K562 (cell line): ENCODE results near the gene EMID1. TPM values are rescaled to one million over a fixed set of nuclear protein-coding genes. Genes with fewer than 3 reads are reported as not detected.
A peak's percentile ranks its signal among the peaks of the same experiment; 100 is the strongest.

ENCODE experiments used
- ATAC-seq: fragments of 200-7000 bp; cut with Tn5 transposase; 3 replicates; pipeline ENCODE4 v1.9.1; 2020; ENCODE audit warnings: moderate library complexity
- BruUV-seq: library from RNA; stranded (reverse); fragments of 400-500 nt; replicated peaks from 2 replicates; lab custom pipeline; 2021; lab: Mats Ljungman, UMichigan
- CTCF ChIA-PET: fragments of 300-600 bp; formaldehyde crosslinking; extraction: SDS; loops from one replicate; lab custom pipeline; 2021; ENCODE audit warnings: low intra/inter-chr PET ratio; lab: Yijun Ruan, JAX
- POLR2A ChIA-PET: fragments of 300-600, 350-650 bp; sonication (Branson Sonifier 250); formaldehyde crosslinking; extraction: SDS; loops from one replicate; lab custom pipeline; 2021; ENCODE audit warnings: antibody characterized with exemption, inconsistent platforms; lab: Yijun Ruan, JAX
- DNase-seq, 4 experiments: peaks; one replicate each; pipeline versions ENCODE4 v3.0.0 to v3.0.0-alpha.2; 2011 to 2018; ENCODE audit warnings: low spot score in 3 of 4, mixed read lengths in 3 of 4; ENCODE audit errors: extremely low read depth in 1 of 4
- FAIRE-seq: peaks from 2 replicates; lab custom pipeline; 2011; peaks lifted over from hg19 to GRCh38; lab: Jason Lieb, UNC
- H2AFZ ChIP-seq: 2 replicates; pipeline ENCODE4 v1.6.0; 2011; ENCODE audit warnings: low read depth, low read length, control low read depth, inconsistent platforms
- H3K27ac ChIP-seq: fragments of 200-600 bp; 3 replicates; pipeline ENCODE4 v1.8.0; 2011; ENCODE audit warnings: low read depth, mild to moderate bottlenecking, control low read depth, inconsistent platforms, low read length, moderate library complexity, mixed read lengths; ENCODE audit errors: extremely low read depth
- H3K27me3 ChIP-seq, 2 experiments: fragments of 300-600 bp in 1 of 2; 2 replicates in 1 of 2; 3 replicates in 1 of 2; pipeline versions ENCODE4 v1.6.0 to v1.8.0; 2011; ENCODE audit warnings: inconsistent platforms in 2 of 2, low read length in 2 of 2, mild to moderate bottlenecking in 1 of 2, mixed read lengths in 1 of 2, moderate library complexity in 1 of 2; ENCODE audit not compliant: control insufficient read depth in 2 of 2, insufficient read depth in 2 of 2
- H3K36me3 ChIP-seq: fragments of 300-600 bp; 3 replicates; pipeline ENCODE4 v1.8.0; 2011; ENCODE audit warnings: mild to moderate bottlenecking, low read length, inconsistent platforms; ENCODE audit not compliant: control insufficient read depth, insufficient read depth
- H3K4me1 ChIP-seq, 2 experiments: fragments of 200-600 bp in 1 of 2; replicated peaks in 1 of 2; 2 replicates in 1 of 2; 3 replicates in 1 of 2; pipeline versions ENCODE4 v1.5.1 to v1.8.0; 2011; ENCODE audit warnings: inconsistent platforms in 2 of 2, low read length in 2 of 2, mild to moderate bottlenecking in 1 of 2, mixed read lengths in 1 of 2, moderate library complexity in 1 of 2; ENCODE audit not compliant: control insufficient read depth in 2 of 2, insufficient read depth in 2 of 2
- H3K4me2 ChIP-seq: 2 replicates; pipeline ENCODE4 v1.6.1; 2011; ENCODE audit warnings: low read length, control low read depth, inconsistent platforms, mixed read lengths; ENCODE audit not compliant: insufficient read depth
- H3K4me3 ChIP-seq: fragments of 200-600 bp; sonication (generic), shearing (Covaris generic); 2 replicates; pipeline ENCODE4 v1.5.1; 2016; ENCODE audit warnings: control low read depth, inconsistent platforms
- H3K79me2 ChIP-seq: fragments of 200-600 bp; 3 replicates; pipeline ENCODE4 v1.8.0; 2011; ENCODE audit warnings: low read length, inconsistent platforms; ENCODE audit not compliant: control insufficient read depth, insufficient read depth
- H3K9ac ChIP-seq, 2 experiments: 2 replicates each; pipeline versions ENCODE4 v1.6.0 to v1.6.1; 2011; ENCODE audit warnings: low read depth in 2 of 2, low read length in 2 of 2, control low read depth in 1 of 2, inconsistent platforms in 1 of 2, mild to moderate bottlenecking in 1 of 2, mixed read lengths in 1 of 2; ENCODE audit not compliant: insufficient read depth in 1 of 2
- H3K9me1 ChIP-seq: one replicate; pipeline ENCODE4 v1.6.0; 2011; ENCODE audit warnings: inconsistent platforms, mild to moderate bottlenecking, low read length, moderate library complexity; ENCODE audit not compliant: control insufficient read depth, insufficient read depth
- H3K9me3 ChIP-seq: replicated peaks from 2 replicates; pipeline ENCODE4 v1.5.1; 2011; ENCODE audit warnings: low read depth, low read length, inconsistent platforms; ENCODE audit not compliant: control insufficient read depth, insufficient read depth
- H4K20me1 ChIP-seq: replicated peaks from 2 replicates; pipeline ENCODE4 v1.6.1; 2011; ENCODE audit warnings: low read length, inconsistent platforms, mixed read lengths; ENCODE audit not compliant: control insufficient read depth, insufficient read depth
- ARID1B ChIP-seq: fragments of 450-650 bp; IDR thresholded peaks from 2 replicates; pipeline ENCODE4 v1.6.1; 2016; ENCODE audit warnings: antibody characterized with exemption, mild to moderate bottlenecking, inconsistent platforms
- ATF7 ChIP-seq: fragments of 450-650 bp; IDR thresholded peaks from 2 replicates; pipeline ENCODE4 v1.7.1; 2014; ENCODE audit warnings: mild to moderate bottlenecking, moderate library complexity
- BCOR ChIP-seq: fragments of 450-650 bp; IDR thresholded peaks from 2 replicates; pipeline ENCODE4 v1.6.1; 2016
- E2F3 ChIP-seq: fragments of 250-450 bp; sonication (Bioruptor Pico); IDR thresholded peaks from 2 replicates; pipeline ENCODE4 v1.4.0; 2020; ENCODE audit warnings: mild to moderate bottlenecking
- EGR1 ChIP-seq: fragments of 450-650 bp; conservative IDR thresholded peaks from 2 replicates; pipeline ENCODE4 v1.6.1; 2017; ENCODE audit warnings: mild to moderate bottlenecking
- FOXJ3 ChIP-seq: sonication (generic); formaldehyde crosslinking; IDR thresholded peaks from 2 replicates; pipeline ENCODE4 v1.4.0; 2020; ENCODE audit warnings: mild to moderate bottlenecking, missing genetic modification reagents
- ILF3 ChIP-seq: fragments of 450-650 bp; IDR thresholded peaks from 2 replicates; pipeline ENCODE4 v1.6.1; 2018; ENCODE audit warnings: antibody characterized with exemption, mild to moderate bottlenecking, moderate library complexity, borderline replicate concordance
- KAT2B ChIP-seq: IDR thresholded peaks from one replicate; pipeline ENCODE4 v1.6.1; 2012; ENCODE audit warnings: low read depth, mild to moderate bottlenecking, control low read depth, inconsistent platforms, low read length, moderate library complexity
- L3MBTL2 ChIP-seq: fragments of 450-650 bp; IDR thresholded peaks from 2 replicates; pipeline ENCODE4 v1.6.1; 2016; ENCODE audit warnings: mild to moderate bottlenecking, moderate library complexity
- LCOR ChIP-seq: sonication (generic); formaldehyde crosslinking; IDR thresholded peaks from 2 replicates; pipeline ENCODE4 v1.8.0; 2022; ENCODE audit warnings: mild to moderate bottlenecking, missing genetic modification reagents
- MYBL2 ChIP-seq, 2 experiments: fragments of 450-650 bp in 1 of 2; sonication (generic) in 1 of 2; formaldehyde crosslinking in 1 of 2; IDR thresholded peaks; 2 replicates each; pipeline versions ENCODE4 v1.6.1 to v1.8.1; 2017 to 2022; ENCODE audit warnings: borderline replicate concordance in 1 of 2, inconsistent platforms in 1 of 2, low read depth in 1 of 2, mild to moderate bottlenecking in 1 of 2, missing genetic modification reagents in 1 of 2, moderate library complexity in 1 of 2
- NR2F6 ChIP-seq: fragments of 450-650 bp; formaldehyde crosslinking; IDR thresholded peaks from 2 replicates; pipeline ENCODE4 v1.4.0; 2020; ENCODE audit warnings: mild to moderate bottlenecking
- SMAD1 ChIP-seq: fragments of 150-350 bp; IDR thresholded peaks from 2 replicates; pipeline ENCODE4 v1.6.1; 2014; ENCODE audit warnings: low read length, low read depth; ENCODE audit not compliant: partially characterized antibody
- SMAD4 ChIP-seq: fragments of 250-450 bp; sonication (Bioruptor Pico); conservative IDR thresholded peaks from 2 replicates; pipeline ENCODE4 v1.8.0; 2021; ENCODE audit warnings: inconsistent platforms, mild to moderate bottlenecking, moderate library complexity
- ZC3H4 ChIP-seq: sonication (generic); formaldehyde crosslinking; IDR thresholded peaks from 2 replicates; pipeline ENCODE4 v1.9.0; 2021; ENCODE audit warnings: missing genetic modification reagents, borderline replicate concordance
- ZNF766 ChIP-seq: fragments of 200-800 bp; sonication (Bioruptor generic); conservative IDR thresholded peaks from 2 replicates; pipeline ENCODE4 v1.6.1; 2016; ENCODE audit warnings: missing genetic modification characterization, missing compliant biosample characterization
- WGBS: fragments of 100-300 bp; shearing (Covaris generic); methylation state at CpG from one replicate; pipeline ENCODE4 v1.1.6; 2016; ENCODE audit warnings: low coverage, mixed read lengths; ENCODE audit not compliant: insufficient coverage; ENCODE audit errors: missing lambda C conversion rate; 5-methylcytosine and 5-hydroxymethylcytosine counted together
- in situ Hi-C: fragments of 300-500 bp; cut with MboI; formaldehyde crosslinking; loops from 4 replicates; pipeline ENCODE4 v1.15.0; 2018; ENCODE audit warnings: inconsistent platforms, mixed read lengths
- intact Hi-C: fragments of 100-400 bp; cut with micrococcal nuclease; formaldehyde crosslinking; loops from 2 replicates; pipeline ENCODE4 v1.14.2; 2022
- polyA plus RNA-seq, 8 experiments: library from polyadenylated mRNA; depleted of rRNA in 4 of 8; stranded (reverse) in 5 of 8; unstranded in 3 of 8; fragments of >200 nt; fragmentation: Nextera tagmentation in 2 of 8; fragmentation: Illumina TruSeq in 1 of 8; extraction: Ambion mirVana in 2 of 8; extraction: Trizol in 1 of 8; gene quantifications; 2 replicates each; pipeline versions ENCODE4 v1.2.1 to v1.2.3, GENCODE V29; 2011 to 2014; ENCODE audit warnings: inconsistent platforms in 1 of 8, missing spikeins in 1 of 8
- total RNA-seq, 7 experiments: library from RNA; depleted of rRNA in 6 of 7; stranded (reverse); fragments of >200 nt in 6 of 7; fragmentation: Illumina TruSeq in 2 of 7; extraction: Trizol in 2 of 7; gene quantifications; 2 replicates each; pipeline versions ENCODE4 v1.2.1 to v1.2.3, GENCODE V29; 2011 to 2021; ENCODE audit warnings: low replicate concordance in 1 of 7
- TF ChIP-seq, protein P1 (sequence below): sonication (generic); formaldehyde crosslinking; IDR thresholded peaks from 2 replicates; pipeline ENCODE4 v1.8.0; 2022; ENCODE audit warnings: missing genetic modification reagents, mild to moderate bottlenecking, moderate library complexity, borderline replicate concordance
- TF ChIP-seq, protein P2 (sequence below): sonication (generic); formaldehyde crosslinking; IDR thresholded peaks from 2 replicates; pipeline ENCODE4 v1.8.0; 2022; ENCODE audit warnings: mild to moderate bottlenecking, low read depth, missing genetic modification reagents
- TF ChIP-seq, protein P3 (sequence below), 2 experiments: fragments of 450-650 bp; conservative IDR thresholded peaks; 2 replicates each; pipeline ENCODE4 v1.6.1; 2017; ENCODE audit warnings: mild to moderate bottlenecking in 2 of 2, moderate library complexity in 2 of 2

The EMID1 gene
- total and polyA plus RNA-seq, 9 of the 15 experiments (the other 6 are each of a cell fraction or from before 2014, with no cell fraction given): 0.15 to 7.2 (median 2.7) TPM

DNA sequence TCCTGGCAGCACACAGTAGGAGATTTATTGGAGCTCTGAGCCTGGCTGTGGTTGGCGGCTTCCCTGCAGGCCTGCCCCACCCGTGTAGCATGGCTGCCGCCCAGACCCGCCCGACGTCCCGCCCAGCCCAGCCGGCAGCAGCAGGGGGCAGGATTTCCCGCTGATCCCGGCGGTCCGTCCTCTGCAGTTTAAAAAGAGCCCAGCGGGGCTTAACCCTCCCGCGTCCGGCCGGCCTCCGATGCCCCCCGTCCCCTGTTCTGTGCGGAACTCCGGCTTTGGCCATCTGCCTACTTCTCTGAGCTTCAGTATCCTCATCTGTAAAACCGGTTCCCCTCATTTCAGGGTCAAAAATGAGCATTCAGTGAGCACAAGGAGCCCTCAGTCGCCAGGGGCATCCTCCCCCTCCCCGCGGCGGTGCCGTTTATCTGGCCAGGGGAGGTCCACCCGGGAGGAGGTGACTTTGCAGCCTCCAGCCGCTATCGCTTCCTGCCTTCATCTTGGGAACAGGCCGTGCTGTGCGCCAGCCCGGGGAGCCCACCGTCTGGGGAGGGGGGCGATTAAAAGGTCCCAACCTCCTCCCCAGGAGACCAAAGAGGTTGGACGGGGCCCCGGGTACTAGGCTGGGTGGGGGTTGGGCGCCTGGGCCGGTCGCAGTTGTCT lies 100.6 kb downstream of the EMID1 start, which contains the start of gene GAS2L1:
Gene GAS2L1, plus strand, starts transcription at position 476 of the 660 bp plus-strand sequence. CDS start 1,456 bp downstream, outside the sequence.
- no TSS peak for BruUV-seq
- Histone ChIP-seq H4K20me1 (no peaks in the 10 kb centered on the region), H3K27me3 (no peaks in the 10 kb centered on the region), H3K79me2 (peaks cover 18% of the 10 kb centered on the region), H3K9me3 (no peaks in the 10 kb centered on the region), H3K9ac (peak within 1 kb of the TSS; percentile 77 to 95), H3K4me1 (peaks cover 21 to 91% of the 10 kb centered on the region in 2 experiments), H3K4me3 (peak within 1 kb of the TSS; percentile 81), H3K9me1 (no peaks in the 10 kb centered on the region), H3K36me3 (peaks cover 7% of the 10 kb centered on the region; the same call in 1 of the 3 replicates), H3K27ac (peak within 1 kb of the TSS; percentile 94), H2AFZ (peak within 1 kb of the TSS; percentile 98), H3K4me2 (peak within 1 kb of the TSS; percentile 81)
- DNase-seq (peak; percentile 71 to 87 (median 78)), FAIRE-seq (peak; percentile 72), ATAC-seq (peak; percentile 83)
- intact Hi-C loops: no loop called here
- POLR2A ChIA-PET: interaction anchor here (0.6 to 1.2 kb wide), 8 partner anchors 9 to 754 kb away, joined by 3 to 4 read pairs (median 4); no protein-coding TSS in a partner anchor
- CTCF ChIA-PET: no interaction called here
- in situ Hi-C loops: no loop called here
- 1% methylated on average over 14 of the region's 40 CpGs for WGBS
- TF ChIP-seq, protein P1, sequence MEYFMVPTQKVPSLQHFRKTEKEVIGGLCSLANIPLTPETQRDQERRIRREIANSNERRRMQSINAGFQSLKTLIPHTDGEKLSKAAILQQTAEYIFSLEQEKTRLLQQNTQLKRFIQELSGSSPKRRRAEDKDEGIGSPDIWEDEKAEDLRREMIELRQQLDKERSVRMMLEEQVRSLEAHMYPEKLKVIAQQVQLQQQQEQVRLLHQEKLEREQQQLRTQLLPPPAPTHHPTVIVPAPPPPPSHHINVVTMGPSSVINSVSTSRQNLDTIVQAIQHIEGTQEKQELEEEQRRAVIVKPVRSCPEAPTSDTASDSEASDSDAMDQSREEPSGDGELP: peak; percentile 87
- TF ChIP-seq SMAD4 (CRISPR knock-in tag): peak; percentile 43
- no peak for TF ChIP-seq FOXJ3 (CRISPR knock-in tag)
- TF ChIP-seq ZNF766 (CRISPR knock-in tag): peak; percentile 45; the same call in 1 of the 2 replicates
- peak; percentile 78 for TF ChIP-seq MYBL2 (IDR thresholded peaks at IDR 0.05; ENCODE audit: low read depth)
- no peak for TF ChIP-seq MYBL2 (CRISPR knock-in tag; IDR thresholded peaks at IDR 0.05; ENCODE audit: borderline replicate concordance)
- TF ChIP-seq ATF7: peak; percentile 52
- TF ChIP-seq NR2F6 (CRISPR knock-in tag): no peak
- no peak for TF ChIP-seq EGR1
- TF ChIP-seq, protein P2, sequence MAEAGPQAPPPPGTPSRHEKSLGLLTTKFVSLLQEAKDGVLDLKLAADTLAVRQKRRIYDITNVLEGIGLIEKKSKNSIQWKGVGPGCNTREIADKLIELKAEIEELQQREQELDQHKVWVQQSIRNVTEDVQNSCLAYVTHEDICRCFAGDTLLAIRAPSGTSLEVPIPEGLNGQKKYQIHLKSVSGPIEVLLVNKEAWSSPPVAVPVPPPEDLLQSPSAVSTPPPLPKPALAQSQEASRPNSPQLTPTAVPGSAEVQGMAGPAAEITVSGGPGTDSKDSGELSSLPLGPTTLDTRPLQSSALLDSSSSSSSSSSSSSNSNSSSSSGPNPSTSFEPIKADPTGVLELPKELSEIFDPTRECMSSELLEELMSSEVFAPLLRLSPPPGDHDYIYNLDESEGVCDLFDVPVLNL: peak; percentile 69; the same call in 1 of the 2 replicates
- TF ChIP-seq L3MBTL2: peak; percentile 59; the same call in 1 of the 2 replicates
- TF ChIP-seq ARID1B: peak; percentile 61
- TF ChIP-seq KAT2B: no peak
- TF ChIP-seq LCOR: 0 out of 2 replicates have a peak, but pooled peaks have one; percentile 56
- TF ChIP-seq SMAD1: no peak
- TF ChIP-seq BCOR: 0 out of 2 replicates have a peak, but pooled peaks have one; percentile 51
- TF ChIP-seq E2F3: no peak
- no peak for TF ChIP-seq ZC3H4
- TF ChIP-seq, protein P3, sequence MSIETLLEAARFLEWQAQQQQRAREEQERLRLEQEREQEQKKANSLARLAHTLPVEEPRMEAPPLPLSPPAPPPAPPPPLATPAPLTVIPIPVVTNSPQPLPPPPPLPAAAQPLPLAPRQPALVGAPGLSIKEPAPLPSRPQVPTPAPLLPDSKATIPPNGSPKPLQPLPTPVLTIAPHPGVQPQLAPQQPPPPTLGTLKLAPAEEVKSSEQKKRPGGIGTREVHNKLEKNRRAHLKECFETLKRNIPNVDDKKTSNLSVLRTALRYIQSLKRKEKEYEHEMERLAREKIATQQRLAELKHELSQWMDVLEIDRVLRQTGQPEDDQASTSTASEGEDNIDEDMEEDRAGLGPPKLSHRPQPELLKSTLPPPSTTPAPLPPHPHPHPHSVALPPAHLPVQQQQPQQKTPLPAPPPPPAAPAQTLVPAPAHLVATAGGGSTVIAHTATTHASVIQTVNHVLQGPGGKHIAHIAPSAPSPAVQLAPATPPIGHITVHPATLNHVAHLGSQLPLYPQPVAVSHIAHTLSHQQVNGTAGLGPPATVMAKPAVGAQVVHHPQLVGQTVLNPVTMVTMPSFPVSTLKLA (conservative IDR thresholded peaks at IDR 0.05): peak; percentile 27 to 67; a peak in 2 of 4 replicates
- TF ChIP-seq ILF3: no peak
